Fibroblast of the aortic adventitia (primary cell): ENCODE results near the gene TRIM37. TPM values are rescaled to one million over a fixed set of nuclear protein-coding genes. Genes with fewer than 3 reads are reported as not detected.
"Not testable (repeated sequence)": the region's sequence is repeated elsewhere in the genome, so short reads cannot be mapped to it uniquely, and the experiment has no call there.

Experiments used
- DNase-seq: peaks from one replicate; pipeline ENCODE4 v3.0.0-alpha.2; 2010; ENCODE audit warnings: low read depth
- H3K4me3 ChIP-seq: 2 replicates; pipeline ENCODE4 v1.5.1; 2011; ENCODE audit warnings: low read depth, mild to moderate bottlenecking, control low read depth, low read length, moderate library complexity
- CTCF ChIP-seq: IDR thresholded peaks from 2 replicates; pipeline ENCODE4 v1.5.1; 2011; ENCODE audit warnings: mild to moderate bottlenecking, low read length, control low read depth, inconsistent platforms; ENCODE audit not compliant: insufficient read depth
- total RNA-seq: library from RNA; depleted of rRNA; stranded (reverse); fragments of >200 nt; gene quantifications from 2 replicates; pipeline ENCODE4 v1.2.3, GENCODE V29; 2012; ENCODE audit warnings: low replicate concordance

Gene TRIM37
- total RNA-seq, 1 donor: 42.0 TPM

GRCh38 chr17:59094861-59095530 lies 11.7 kb downstream of the TRIM37 start:
- TF ChIP-seq CTCF: no peak
- no peak for DNase-seq
- H3K4me3 ChIP-seq: no peak overlapping the region

- DNase-seq: peak; percentile 98
- TF ChIP-seq CTCF: no peak
- H3K4me3 ChIP-seq: peak overlapping the region; percentile 27
Observed at GRCh38 chr17:59093702-59094231, 12.9 kb downstream of the TRIM37 start.

GRCh38 chr17:59093145-59093701 lies 13.5 kb downstream of the TRIM37 start:
- H3K4me3 ChIP-seq: peak overlapping the region; percentile 29
- TF ChIP-seq CTCF: no peak
- no peak for DNase-seq

GRCh38 chr17:59090593-59090992 lies 16.1 kb downstream of the TRIM37 start:
- not testable (repeated sequence) for H3K4me3 ChIP-seq, DNase-seq

GRCh38 chr17:59084154-59084553 lies 22.5 kb downstream of the TRIM37 start:
- no peak for TF ChIP-seq CTCF
- H3K4me3 ChIP-seq: no peak overlapping the region
- no peak for DNase-seq

- DNase-seq: peak; percentile 71
- no peak overlapping the region for H3K4me3 ChIP-seq
- TF ChIP-seq CTCF: no peak
Observed at GRCh38 chr17:59074494-59074893, 32.2 kb downstream of the TRIM37 start.

- TF ChIP-seq CTCF: no peak
- no peak overlapping the region for H3K4me3 ChIP-seq
- DNase-seq: no peak
Observed at GRCh38 chr17:59073972-59074371, 32.7 kb downstream of the TRIM37 start.
